NCI-H2171 treated with DMSO at 0.1 percent for 48 hours (cell line): ENCODE measurements around the gene SSTR4.
"Not testable (repeated sequence)": the region's sequence is repeated elsewhere in the genome, so short reads cannot be mapped to it uniquely, and the experiment has no call there.

ENCODE experiments used
- DNase-seq: peaks from one replicate; lab custom pipeline; 2025; lab: John Stamatoyannopoulos, UW

Gene SSTR4

GRCh38 chr20:23018432-23018831 lies 16.7 kb upstream of the SSTR4 start:
- DNase-seq, result no peak

- DNase-seq, result no peak
Measured at GRCh38 chr20:23018941-23019340, 16.2 kb upstream of the SSTR4 start.

GRCh38 chr20:23019403-23019802 lies 15.7 kb upstream of the SSTR4 start:
- no peak for DNase-seq

DNA sequence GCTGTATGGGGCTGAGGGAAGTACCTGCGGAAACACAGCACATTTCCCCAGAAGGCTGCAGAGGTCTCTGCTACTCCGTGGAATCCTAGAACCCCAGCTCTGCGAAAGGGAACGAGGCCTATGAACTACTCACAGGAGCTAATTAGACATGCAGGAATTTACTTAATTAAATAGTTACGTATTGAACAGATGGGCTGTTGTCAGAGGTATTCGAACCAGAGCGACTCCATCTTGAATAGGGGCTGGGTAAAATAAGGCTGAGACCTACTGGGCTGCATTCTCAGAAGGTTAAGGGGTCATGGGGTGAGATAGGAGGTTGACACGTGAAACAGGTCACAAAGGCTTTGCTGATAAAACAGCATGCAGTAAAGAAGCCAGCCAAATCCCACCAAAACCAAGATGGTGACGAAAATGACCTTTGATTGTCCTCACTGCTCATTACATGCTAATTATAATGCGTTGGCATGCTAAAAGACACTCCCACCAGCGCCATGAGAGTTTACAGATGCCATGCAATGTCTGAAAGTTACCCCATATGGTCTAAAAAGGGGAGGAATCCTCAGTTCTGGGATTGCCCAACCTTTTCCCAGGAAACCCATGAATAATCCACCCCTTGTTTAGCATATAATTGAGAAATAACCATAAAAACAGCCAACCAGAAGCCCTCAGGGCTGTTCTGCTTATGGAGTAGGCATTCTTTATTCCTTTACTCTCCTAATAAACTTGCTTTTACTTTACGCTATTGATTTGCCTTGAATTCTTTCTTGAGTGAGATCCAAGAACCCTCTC lies 14.7 kb upstream of the SSTR4 start:
- no peak for DNase-seq

DNA sequence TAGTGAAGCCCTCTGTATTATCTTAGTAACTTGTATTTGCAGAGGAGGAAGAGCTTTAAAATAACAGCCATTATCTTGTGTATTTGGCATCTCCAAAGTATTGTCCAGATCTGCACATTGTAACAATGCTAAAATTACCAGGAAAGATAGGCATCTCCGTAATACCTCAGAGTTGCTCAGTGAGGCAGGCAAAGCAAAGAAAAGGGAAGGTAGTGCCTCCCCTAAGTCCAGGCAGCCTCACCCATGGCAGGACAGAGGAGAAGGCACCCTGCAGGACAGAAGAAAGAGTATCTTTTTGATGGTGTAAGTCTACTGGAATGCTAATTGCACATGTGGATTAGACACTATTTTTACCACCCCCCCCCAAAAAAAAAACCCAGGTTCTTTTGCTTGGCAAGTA lies 13.6 kb upstream of the SSTR4 start:
- DNase-seq, result no peak

- DNase-seq, result no peak
Measured at GRCh38 chr20:23021951-23022350, 13.2 kb upstream of the SSTR4 start.

DNA sequence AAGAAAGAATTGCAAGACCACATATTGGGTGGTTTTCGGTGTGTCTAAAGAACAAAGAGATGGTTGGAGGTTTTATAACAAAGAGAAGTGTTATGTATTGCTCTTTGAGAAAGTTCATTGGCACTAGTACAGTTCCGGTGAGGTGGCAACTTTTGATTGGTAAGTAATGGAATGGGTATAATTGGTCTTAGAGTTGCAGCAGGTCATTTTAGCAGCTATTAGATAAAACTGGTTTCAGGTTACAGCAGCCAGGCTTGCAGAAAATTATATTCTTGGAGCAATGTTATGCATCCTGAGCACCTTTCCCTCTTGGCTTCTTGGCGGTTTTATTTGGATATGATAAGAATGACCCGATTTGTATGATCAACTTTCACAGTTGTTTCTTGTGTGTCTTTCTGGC lies 12.3 kb upstream of the SSTR4 start:
- DNase-seq, result no peak

DNA sequence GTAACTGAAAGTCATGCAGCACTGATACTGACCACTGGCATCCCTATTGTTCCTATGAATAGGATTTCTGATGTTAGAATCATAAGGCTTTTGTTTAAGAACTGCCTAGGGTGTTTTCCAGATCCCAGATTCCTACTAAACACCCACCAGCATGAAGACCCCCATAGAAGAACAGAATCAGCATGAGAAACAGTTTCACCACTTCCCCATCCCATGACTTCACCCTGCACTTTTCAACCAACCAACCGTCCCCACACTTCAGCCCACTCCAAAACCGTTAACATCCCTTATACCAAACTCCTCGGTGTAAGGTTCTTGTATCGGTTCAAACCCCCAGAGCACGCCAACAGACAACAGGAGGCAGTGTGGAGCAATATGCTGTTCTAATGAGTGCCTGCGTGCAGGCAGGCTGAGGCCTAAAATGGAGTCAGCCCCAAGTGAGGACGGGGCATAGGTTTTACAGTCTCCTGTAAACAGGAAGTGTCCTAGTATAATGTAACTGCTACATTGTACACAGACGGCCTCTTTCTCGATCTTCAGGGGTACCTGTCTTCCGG lies 11.4 kb upstream of the SSTR4 start:
- DNase-seq, result no peak

GRCh38 chr20:23024701-23025100 lies 10.4 kb upstream of the SSTR4 start:
- DNase-seq, result no peak

- DNase-seq, result not testable (repeated sequence)
Measured at GRCh38 chr20:23025503-23025902, 9.6 kb upstream of the SSTR4 start.

GRCh38 chr20:23027721-23028120 lies 7.4 kb upstream of the SSTR4 start:
- DNase-seq, result no peak

DNA sequence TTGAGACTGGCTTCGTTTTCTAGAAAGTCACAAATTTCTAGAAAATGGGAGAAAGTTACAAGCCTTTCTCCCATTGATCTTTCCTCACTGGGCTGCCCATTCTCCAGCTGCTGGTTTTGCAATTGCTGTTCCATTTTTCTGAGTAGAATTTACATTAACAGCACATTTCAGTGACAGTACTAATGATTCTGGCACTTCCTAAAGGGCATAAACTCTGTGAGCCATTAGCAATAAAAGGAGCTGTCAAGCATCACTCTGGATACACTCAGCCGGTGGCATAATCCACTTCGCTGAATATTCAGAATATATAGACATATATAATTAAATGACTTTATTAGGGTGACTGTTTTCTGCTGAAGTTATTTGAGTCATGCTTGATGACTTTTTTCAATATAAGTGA lies 6.7 kb upstream of the SSTR4 start:
- DNase-seq, result no peak

DNA sequence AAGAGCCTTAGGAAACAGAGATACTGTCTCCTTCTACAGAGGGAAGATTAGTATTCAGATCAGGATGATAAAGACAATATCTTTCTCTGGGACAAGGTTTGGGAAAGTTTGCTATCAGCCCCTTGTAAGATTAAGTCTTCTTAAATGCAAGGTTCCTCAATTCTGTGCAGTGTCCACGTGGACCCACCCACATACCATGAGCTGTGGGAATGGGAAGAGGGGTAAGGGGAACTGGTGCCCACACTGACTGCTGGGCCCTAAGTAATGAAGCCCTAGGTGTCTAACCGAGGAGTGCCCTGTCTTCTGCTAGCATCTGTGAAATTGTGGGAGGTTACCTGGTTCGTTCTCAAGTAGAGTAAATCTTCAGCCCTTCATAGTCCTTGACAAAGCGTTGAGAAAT lies 5.8 kb upstream of the SSTR4 start:
- DNase-seq, result no peak

DNA sequence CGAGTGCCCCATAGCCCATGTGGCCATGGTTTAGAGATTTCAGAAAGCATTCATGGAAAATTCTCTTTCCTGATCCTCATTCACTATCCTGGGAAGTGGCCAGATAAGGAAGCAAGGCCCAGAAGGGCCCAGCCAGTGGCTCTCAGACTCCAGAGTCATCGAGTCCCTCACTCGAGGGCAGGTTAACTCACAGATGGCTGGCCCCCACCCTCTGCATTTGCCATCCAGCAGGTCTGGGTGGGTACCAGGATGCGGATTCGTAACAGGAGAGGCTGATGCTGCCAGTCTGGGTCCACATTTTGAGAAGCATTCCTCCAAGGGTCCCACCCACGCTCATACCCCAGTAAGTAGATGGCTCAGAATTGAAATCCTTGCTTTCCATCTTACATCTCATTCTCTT lies 3.8 kb upstream of the SSTR4 start:
- no peak for DNase-seq

DNA sequence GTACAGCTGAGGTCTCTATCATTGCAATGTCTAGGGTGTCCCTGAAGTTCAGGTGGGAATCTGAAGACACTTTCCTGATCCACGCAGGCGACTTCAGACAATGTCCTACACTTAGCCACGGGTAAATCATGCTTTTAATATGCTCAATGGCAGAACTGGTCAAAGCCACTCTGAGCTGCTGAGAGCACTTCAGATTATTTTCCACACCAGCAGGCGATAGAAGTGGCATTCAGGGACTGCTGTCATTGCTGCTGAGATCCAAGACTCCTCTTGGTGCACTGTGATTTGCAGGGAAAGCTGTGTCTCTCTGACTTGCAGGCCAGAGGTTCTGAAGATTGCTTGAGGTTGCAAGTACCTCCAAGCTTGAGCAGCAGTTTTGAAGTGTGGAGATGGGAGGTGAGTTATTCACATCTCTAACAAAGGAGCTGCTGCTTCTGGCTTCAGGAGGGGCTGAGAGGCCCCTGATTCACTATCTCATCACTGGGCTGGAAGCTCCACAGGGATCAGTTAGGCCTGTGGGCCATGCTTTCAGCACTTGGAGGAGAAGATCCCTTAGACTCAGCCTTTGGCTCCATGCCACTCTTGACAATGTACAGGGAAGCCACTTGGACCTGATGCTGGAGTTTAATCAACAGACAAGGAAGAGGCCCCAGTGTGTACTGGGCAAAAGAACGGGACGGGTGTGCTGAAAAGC lies 2.9 kb upstream of the SSTR4 start:
- no peak for DNase-seq

DNA sequence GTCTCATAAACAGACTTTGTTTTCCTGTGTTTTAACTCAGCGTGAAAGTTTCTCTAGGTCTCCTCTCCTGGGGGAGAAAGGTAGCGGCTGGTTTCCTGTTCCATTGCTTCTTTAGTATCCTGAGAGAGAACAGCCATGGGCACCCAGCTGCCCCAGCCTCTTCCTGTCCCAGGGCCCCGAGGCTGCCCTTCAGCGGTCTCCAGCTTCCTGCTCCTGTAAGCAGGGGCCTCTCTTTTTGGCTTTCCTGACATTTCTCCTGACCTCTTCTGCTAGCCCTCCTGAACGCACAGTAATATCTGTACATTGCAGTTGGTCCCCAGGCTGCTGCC lies 2.4 kb upstream of the SSTR4 start:
- no peak for DNase-seq

- DNase-seq, result no peak
Measured at GRCh38 chr20:23033918-23034317, 1.2 kb upstream of the SSTR4 start.

DNA sequence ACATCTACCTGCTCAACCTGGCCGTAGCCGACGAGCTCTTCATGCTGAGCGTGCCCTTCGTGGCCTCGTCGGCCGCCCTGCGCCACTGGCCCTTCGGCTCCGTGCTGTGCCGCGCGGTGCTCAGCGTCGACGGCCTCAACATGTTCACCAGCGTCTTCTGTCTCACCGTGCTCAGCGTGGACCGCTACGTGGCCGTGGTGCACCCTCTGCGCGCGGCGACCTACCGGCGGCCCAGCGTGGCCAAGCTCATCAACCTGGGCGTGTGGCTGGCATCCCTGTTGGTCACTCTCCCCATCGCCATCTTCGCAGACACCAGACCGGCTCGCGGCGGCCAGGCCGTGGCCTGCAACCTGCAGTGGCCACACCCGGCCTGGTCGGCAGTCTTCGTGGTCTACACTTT lies 619 bp downstream of the SSTR4 start:
- no peak for DNase-seq

DNA sequence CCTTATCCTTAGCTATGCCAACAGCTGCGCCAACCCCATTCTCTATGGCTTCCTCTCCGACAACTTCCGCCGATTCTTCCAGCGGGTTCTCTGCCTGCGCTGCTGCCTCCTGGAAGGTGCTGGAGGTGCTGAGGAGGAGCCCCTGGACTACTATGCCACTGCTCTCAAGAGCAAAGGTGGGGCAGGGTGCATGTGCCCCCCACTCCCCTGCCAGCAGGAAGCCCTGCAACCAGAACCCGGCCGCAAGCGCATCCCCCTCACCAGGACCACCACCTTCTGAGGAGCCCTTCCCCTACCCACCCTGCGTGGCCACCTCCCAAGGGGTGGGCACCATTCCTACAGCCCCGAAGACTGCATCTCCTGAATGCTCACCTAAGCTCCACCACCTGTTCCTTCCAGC lies 1.3 kb downstream of the SSTR4 start:
- DNase-seq, result no peak

GRCh38 chr20:23037017-23037481 lies 1.9 kb downstream of the SSTR4 start:
- no peak for DNase-seq

DNA sequence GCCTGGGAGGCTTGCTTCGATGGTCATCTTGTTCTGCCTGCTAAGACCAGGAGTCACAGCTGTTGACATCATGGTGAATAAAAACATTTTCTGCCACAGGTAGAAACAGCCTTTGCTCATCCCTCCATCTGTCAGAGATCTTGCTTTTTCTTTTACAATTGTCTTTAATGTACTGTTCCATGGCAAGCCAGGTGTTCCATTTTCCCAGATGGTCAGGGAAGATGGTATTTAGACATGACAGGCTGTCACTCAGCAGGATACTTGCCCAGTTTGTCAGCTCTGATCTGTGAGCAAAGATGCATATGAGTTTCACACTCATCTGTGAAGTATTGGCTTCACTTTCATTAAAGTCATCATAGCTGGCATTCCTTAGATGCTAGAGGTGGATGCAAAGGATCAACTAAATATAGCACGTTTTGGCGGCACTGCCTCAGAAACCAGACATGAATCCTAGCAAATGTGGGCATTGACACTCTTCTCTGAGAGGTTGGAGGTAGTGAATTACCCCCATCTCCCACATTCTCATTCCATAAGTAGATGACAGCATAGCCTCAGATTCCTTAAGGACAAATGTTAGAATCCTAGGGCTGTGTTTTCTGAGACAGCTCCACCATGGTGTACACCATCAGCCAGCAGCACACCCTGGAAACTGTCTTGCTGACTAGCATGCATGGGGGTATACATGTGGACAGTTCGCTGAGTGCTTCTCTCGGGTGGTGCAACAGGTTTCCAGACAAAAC lies 4.2 kb downstream of the SSTR4 start:
- no peak for DNase-seq

GRCh38 chr20:23039885-23040508 lies 4.9 kb downstream of the SSTR4 start:
- no peak for DNase-seq
